Fibroblast of the aortic adventitia (primary cell): ENCODE results near the gene PODN. TPM values are rescaled to one million over a fixed set of nuclear protein-coding genes. Genes with fewer than 3 reads are reported as not detected.

ENCODE experiments used
- DNase-seq: peaks from one replicate; pipeline ENCODE4 v3.0.0-alpha.2; 2010; ENCODE audit warnings: low read depth
- H3K4me3 ChIP-seq: 2 replicates; pipeline ENCODE4 v1.5.1; 2011; ENCODE audit warnings: low read depth, mild to moderate bottlenecking, control low read depth, low read length, moderate library complexity
- CTCF ChIP-seq: IDR thresholded peaks from 2 replicates; pipeline ENCODE4 v1.5.1; 2011; ENCODE audit warnings: mild to moderate bottlenecking, low read length, control low read depth, inconsistent platforms; ENCODE audit not compliant: insufficient read depth
- total RNA-seq: library from RNA; depleted of rRNA; stranded (reverse); fragments of >200 nt; gene quantifications from 2 replicates; pipeline ENCODE4 v1.2.3, GENCODE V29; 2012; ENCODE audit warnings: low replicate concordance

Gene PODN
- total RNA-seq, 1 donor, result 47.5 TPM

GRCh38 chr1:53081384-53082066, 19.5 kb downstream of the PODN start:
- DNase-seq, result no peak
- no peak overlapping the region for H3K4me3 ChIP-seq
- no peak for TF ChIP-seq CTCF

GRCh38 chr1:53082826-53083455, 20.9 kb downstream of the PODN start:
- no peak for TF ChIP-seq CTCF
- no peak for DNase-seq
- H3K4me3 ChIP-seq, result no peak overlapping the region

- H3K4me3 ChIP-seq, result no peak overlapping the region
- TF ChIP-seq CTCF, result no peak
- DNase-seq, result no peak
Measured at GRCh38 chr1:53083636-53084588, 21.9 kb downstream of the PODN start.

GRCh38 chr1:53084589-53084971, 22.6 kb downstream of the PODN start:
- no peak for TF ChIP-seq CTCF
- H3K4me3 ChIP-seq, result no peak overlapping the region
- DNase-seq, result no peak

GRCh38 chr1:53085405-53085804, 23.4 kb downstream of the PODN start:
- no peak overlapping the region for H3K4me3 ChIP-seq
- no peak for DNase-seq
- TF ChIP-seq CTCF, result no peak

GRCh38 chr1:53086491-53087070, 24.6 kb downstream of the PODN start:
- no peak for TF ChIP-seq CTCF
- DNase-seq, result no peak
- H3K4me3 ChIP-seq, result no peak overlapping the region
